GM23248 (cell line): Measurements from ENCODE around the gene TNS3. TPM values are rescaled to one million over a fixed set of nuclear protein-coding genes. Genes with fewer than 3 reads are reported as not detected.

Experiments
- DNase-seq: peaks from one replicate; pipeline ENCODE4 v3.0.0-alpha.2; 2015
- H2AFZ ChIP-seq: fragments of 200-600 bp; sonication (generic); 2 replicates; pipeline ENCODE4 v1.6.1; 2016; ENCODE audit warnings: antibody characterized with exemption
- H3F3A ChIP-seq: fragments of 200-600 bp; sonication (generic); 2 replicates; pipeline ENCODE4 v1.6.1; 2016; ENCODE audit warnings: mild to moderate bottlenecking, antibody characterized with exemption, mixed run types; ENCODE audit not compliant: insufficient read depth
- H3K27ac ChIP-seq: fragments of 200-600 bp; sonication (generic); 2 replicates; pipeline ENCODE4 v1.5.1; 2016; ENCODE audit warnings: mild to moderate bottlenecking
- H3K27me3 ChIP-seq: fragments of 200-600 bp; sonication (generic); replicated peaks from 2 replicates; pipeline ENCODE4 v1.6.1; 2016; ENCODE audit warnings: mild to moderate bottlenecking; ENCODE audit not compliant: insufficient read depth
- H3K36me3 ChIP-seq: fragments of 200-600 bp; sonication (generic); 2 replicates; pipeline ENCODE4 v1.6.1; 2016; ENCODE audit warnings: low read depth, mild to moderate bottlenecking
- H3K4me1 ChIP-seq: fragments of 200-600 bp; sonication (generic); 2 replicates; pipeline ENCODE4 v1.6.1; 2016; ENCODE audit warnings: mild to moderate bottlenecking; ENCODE audit not compliant: insufficient read depth
- H3K4me2 ChIP-seq: fragments of 200-600 bp; sonication (generic); one replicate; pipeline ENCODE4 v1.6.1; 2016; ENCODE audit warnings: mild to moderate bottlenecking; ENCODE audit not compliant: unreplicated experiment
- H3K4me3 ChIP-seq: fragments of 200-600 bp; sonication (generic); 2 replicates; pipeline ENCODE4 v1.5.1; 2016; ENCODE audit warnings: mild to moderate bottlenecking
- H3K79me2 ChIP-seq: fragments of 200-600 bp; sonication (generic); 2 replicates; pipeline ENCODE4 v1.6.1; 2016; ENCODE audit warnings: mild to moderate bottlenecking; ENCODE audit not compliant: insufficient read depth
- H3K9ac ChIP-seq: fragments of 200-600 bp; sonication (generic); 2 replicates; pipeline ENCODE4 v1.6.1; 2016; ENCODE audit warnings: mild to moderate bottlenecking
- H3K9me2 ChIP-seq: fragments of 200-600 bp; sonication (generic); 2 replicates; pipeline ENCODE4 v1.6.1; 2016; ENCODE audit warnings: mixed run types, mild to moderate bottlenecking, moderate library complexity; ENCODE audit not compliant: insufficient read depth
- H3K9me3 ChIP-seq: fragments of 200-600 bp; sonication (generic); one replicate; pipeline ENCODE4 v1.6.1; 2017; ENCODE audit warnings: low read depth
- H4K20me1 ChIP-seq: fragments of 200-600 bp; sonication (generic); 2 replicates; pipeline ENCODE4 v1.6.0; 2016; ENCODE audit not compliant: insufficient read depth
- EZH2 ChIP-seq: fragments of 200-600 bp; sonication (generic); IDR thresholded peaks from 2 replicates; pipeline ENCODE4 v1.6.1; 2018; ENCODE audit warnings: antibody characterized with exemption, mild to moderate bottlenecking; ENCODE audit not compliant: insufficient read depth, poor library complexity, severe bottlenecking
- EZH2phosphoT487 ChIP-seq: fragments of 200-600 bp; sonication (generic); IDR thresholded peaks from 2 replicates; pipeline ENCODE4 v1.6.1; 2018; ENCODE audit warnings: antibody characterized with exemption, moderate library complexity, mild to moderate bottlenecking, low read depth; ENCODE audit not compliant: insufficient read depth
- WGBS, 2 experiments: methylation state at CpG; one replicate each; pipeline ENCODE4 v1.1.6; 2015 to 2017; ENCODE audit warnings: low lambda C conversion rate in 2 of 2, low coverage in 1 of 2; ENCODE audit errors: missing lambda C conversion rate in 2 of 2; 5-methylcytosine and 5-hydroxymethylcytosine counted together
- in situ Hi-C: fragments of 300-500 bp; cut with MboI; formaldehyde crosslinking; loops from 2 replicates; pipeline ENCODE4 v1.15.0; 2020
- polyA plus RNA-seq: library from polyadenylated mRNA; unstranded; fragments of >200 nt; fragmentation: Nextera tagmentation; extraction: Ambion mirVana; gene quantifications from 2 replicates; pipeline ENCODE4 v1.2.1, GENCODE V29; 2016
- total RNA-seq: library from RNA; depleted of rRNA; stranded (reverse); fragments of >200 nt; shearing (Covaris generic); gene quantifications from 2 replicates; pipeline ENCODE4 v1.2.3, GENCODE V29; 2014

The TNS3 gene
- total and polyA plus RNA-seq, 2 experiments from 2014 or later: 18.6 to 47.0 TPM

GRCh38 chr7:47405921-47406800 lies 175.8 kb downstream of the TNS3 start:
- Histone ChIP-seq H4K20me1 (no peaks in the 10 kb centered on the region), H3K27ac (no peak overlapping the region)
- DNase-seq: peak; percentile 14

GRCh38 chr7:47405286-47405904 lies 176.5 kb downstream of the TNS3 start:
- no peak overlapping the region for H3K27ac ChIP-seq
- 94% methylated on average over 8 of the region's 8 CpGs for WGBS, 2 experiments

More at GRCh38 chr7:47405921-47406800, 175.8 kb downstream of the TNS3 start:
- in situ Hi-C loops: no loop called here
- Histone ChIP-seq H3K9ac (no peak overlapping the region), H2AFZ (no peak overlapping the region), H3K36me3 (peaks cover 17% of the 10 kb centered on the region; the same call in 1 of the 2 replicates), H3K9me2 (no peaks in the 10 kb centered on the region), H3K4me3 (no peak overlapping the region), H3F3A (no peaks in the 10 kb centered on the region), H3K79me2 (no peaks in the 10 kb centered on the region), H3K9me3 (no peaks in the 10 kb centered on the region), H3K27me3 (no peaks in the 10 kb centered on the region), H3K4me2 (no peak overlapping the region), H3K4me1 (peaks cover 8% of the 10 kb centered on the region; the same call in 1 of the 2 replicates)
- 59 to 62% methylated on average over 13 of the region's 13 CpGs for WGBS, 2 experiments
- TF ChIP-seq EZH2phosphoT487: no peak
- TF ChIP-seq EZH2: no peak

GRCh38 chr7:47404010-47404409 lies 177.9 kb downstream of the TNS3 start:
- Histone ChIP-seq H4K20me1 (no peaks in the 10 kb centered on the region), H3K79me2 (no peaks in the 10 kb centered on the region), H3K4me2 (no peak overlapping the region), H3K9ac (no peak overlapping the region), H3K4me1 (peaks cover 8% of the 10 kb centered on the region; the same call in 1 of the 2 replicates), H2AFZ (no peak overlapping the region), H3K27ac (no peak overlapping the region), H3K4me3 (no peak overlapping the region), H3K36me3 (peaks cover 4% of the 10 kb centered on the region; the same call in 1 of the 2 replicates), H3K27me3 (no peaks in the 10 kb centered on the region), H3F3A (no peaks in the 10 kb centered on the region), H3K9me2 (no peaks in the 10 kb centered on the region), H3K9me3 (no peaks in the 10 kb centered on the region)
- 52 to 69% methylated on average over 3 of the region's 3 CpGs for WGBS, 2 experiments
- TF ChIP-seq EZH2phosphoT487 (no peak), EZH2 (no peak)
- DNase-seq: peak; percentile 69
- in situ Hi-C loops: no loop called here

More at GRCh38 chr7:47405286-47405904, 176.5 kb downstream of the TNS3 start:
- H2AFZ ChIP-seq: no peak overlapping the region
- no peaks in the 10 kb centered on the region for H3K9me2 ChIP-seq
- no peak overlapping the region for H3K4me2 ChIP-seq
- H3K27me3 ChIP-seq: no peaks in the 10 kb centered on the region
- TF ChIP-seq EZH2 (no peak), EZH2phosphoT487 (no peak)
- no peaks in the 10 kb centered on the region for H4K20me1 ChIP-seq
- in situ Hi-C loops: no loop called here
- H3K9me3 ChIP-seq: no peaks in the 10 kb centered on the region
- no peaks in the 10 kb centered on the region for H3K79me2 ChIP-seq
- no peak overlapping the region for H3K9ac ChIP-seq
- no peak for DNase-seq
- no peak overlapping the region for H3K4me3 ChIP-seq
- H3K36me3 ChIP-seq: peaks cover 10% of the 10 kb centered on the region; the same call in 1 of the 2 replicates
- H3K4me1 ChIP-seq: peaks cover 8% of the 10 kb centered on the region; the same call in 1 of the 2 replicates
- no peaks in the 10 kb centered on the region for H3F3A ChIP-seq
